Loucy (cell line): ENCODE results near the gene ARF1.

Experiments
- H2AFZ ChIP-seq: fragments of 200-600 bp; sonication (generic); 2 replicates; pipeline ENCODE4 v1.6.0; 2016; ENCODE audit warnings: antibody characterized with exemption, mild to moderate bottlenecking, low read length, moderate library complexity
- H3F3A ChIP-seq: fragments of 200-600 bp; 2 replicates; pipeline ENCODE4 v1.6.0; 2016; ENCODE audit warnings: antibody characterized with exemption, low read depth, mild to moderate bottlenecking
- H3K27me3 ChIP-seq: fragments of 200-600 bp; sonication (generic); 2 replicates; pipeline ENCODE4 v1.6.1; 2014; ENCODE audit warnings: low read length, mild to moderate bottlenecking; ENCODE audit not compliant: insufficient read depth, poor library complexity, severe bottlenecking
- H3K36me3 ChIP-seq: fragments of 200-600 bp; sonication (generic); 2 replicates; pipeline ENCODE4 v1.6.1; 2016; ENCODE audit warnings: low read length; ENCODE audit not compliant: insufficient read depth
- H3K4me1 ChIP-seq: fragments of 200-600 bp; sonication (generic); 2 replicates; pipeline ENCODE4 v1.5.1; 2014; ENCODE audit warnings: low read length, mild to moderate bottlenecking; ENCODE audit not compliant: insufficient read depth, poor library complexity, severe bottlenecking
- H3K4me2 ChIP-seq: fragments of 200-600 bp; sonication (generic); 2 replicates; pipeline ENCODE4 v1.6.0; 2014; ENCODE audit warnings: antibody characterized with exemption, low read length, low read depth, mild to moderate bottlenecking; ENCODE audit not compliant: poor library complexity, severe bottlenecking
- H3K4me3 ChIP-seq: fragments of 200-600 bp; sonication (generic); 2 replicates; pipeline ENCODE4 v1.5.1; 2014; ENCODE audit warnings: low read length, mild to moderate bottlenecking, mixed read lengths; ENCODE audit not compliant: poor library complexity, severe bottlenecking
- H3K79me2 ChIP-seq: fragments of 200-600 bp; sonication (generic); 2 replicates; pipeline ENCODE4 v1.6.1; 2014; ENCODE audit warnings: low read length; ENCODE audit not compliant: insufficient read depth
- H3K9ac ChIP-seq: fragments of 200-600 bp; sonication (generic); 2 replicates; pipeline ENCODE4 v1.6.0; 2014; ENCODE audit warnings: mild to moderate bottlenecking, low read depth, low read length, moderate library complexity; ENCODE audit not compliant: poor library complexity, severe bottlenecking
- H3K9me2 ChIP-seq: fragments of 200-600 bp; sonication (generic); replicated peaks from 2 replicates; pipeline ENCODE4 v1.6.1; 2016; ENCODE audit warnings: low read depth, low read length, mixed read lengths
- H3K9me3 ChIP-seq: fragments of 200-600 bp; sonication (generic); 2 replicates; pipeline ENCODE4 v1.6.1; 2014; ENCODE audit warnings: mild to moderate bottlenecking, antibody characterized with exemption, low read length, low read depth; ENCODE audit not compliant: insufficient read depth
- H4K20me1 ChIP-seq: fragments of 200-600 bp; sonication (generic); 2 replicates; pipeline ENCODE4 v1.6.0; 2014; ENCODE audit warnings: antibody characterized with exemption, low read length, mild to moderate bottlenecking; ENCODE audit not compliant: insufficient read depth, poor library complexity, severe bottlenecking
- CTCF ChIP-seq: fragments of 200-600 bp; sonication (generic); conservative IDR thresholded peaks from 2 replicates; pipeline ENCODE4 v1.5.1; 2014; ENCODE audit warnings: mild to moderate bottlenecking, antibody characterized with exemption, low read length
- EZH2phosphoT487 ChIP-seq: fragments of 200-600 bp; IDR thresholded peaks from 2 replicates; pipeline ENCODE4 v1.6.1; 2018; ENCODE audit warnings: antibody characterized with exemption, mild to moderate bottlenecking, moderate library complexity, borderline replicate concordance

ARF1 gene

GRCh38 chr1:228079601-228080263, 2.8 kb upstream of the ARF1 start:
- no peak overlapping the region for H3K4me3 ChIP-seq
- H3K79me2 ChIP-seq: peaks cover 48% of the 10 kb centered on the region
- H3K4me1 ChIP-seq: peaks cover 19% of the 10 kb centered on the region
- H3K36me3 ChIP-seq: no peaks in the 10 kb centered on the region
- no peak for TF ChIP-seq EZH2phosphoT487
- TF ChIP-seq CTCF: no peak
- H3K9me2 ChIP-seq: no peaks in the 10 kb centered on the region
- H3F3A ChIP-seq: no peaks in the 10 kb centered on the region
- H2AFZ ChIP-seq: no peak overlapping the region
- no peak overlapping the region for H3K9ac ChIP-seq
- H3K27me3 ChIP-seq: peaks cover 6% of the 10 kb centered on the region
- no peaks in the 10 kb centered on the region for H3K9me3 ChIP-seq
- peaks cover 25% of the 10 kb centered on the region for H4K20me1 ChIP-seq
- peak overlapping the region; percentile 23 for H3K4me2 ChIP-seq

- Histone ChIP-seq H3K4me2 (peak overlapping the region; percentile 84), H4K20me1 (peaks cover 39% of the 10 kb centered on the region), H3K9me2 (no peaks in the 10 kb centered on the region), H3K9me3 (no peaks in the 10 kb centered on the region), H2AFZ (no peak overlapping the region), H3K9ac (peak overlapping the region; percentile 93), H3K79me2 (peaks cover 62% of the 10 kb centered on the region), H3K4me1 (peaks cover 33% of the 10 kb centered on the region), H3F3A (no peaks in the 10 kb centered on the region), H3K4me3 (peak overlapping the region; percentile 81), H3K36me3 (no peaks in the 10 kb centered on the region), H3K27me3 (peaks cover 6% of the 10 kb centered on the region)
- TF ChIP-seq EZH2phosphoT487 (no peak), CTCF (no peak)
Measured at GRCh38 chr1:228081144-228081543, 1.4 kb upstream of the ARF1 start.

GRCh38 chr1:228081578-228082213, 812 bp upstream of the ARF1 start:
- peaks cover 68% of the 10 kb centered on the region for H3K79me2 ChIP-seq
- no peaks in the 10 kb centered on the region for H3K9me2 ChIP-seq
- no peaks in the 10 kb centered on the region for H3K9me3 ChIP-seq
- H2AFZ ChIP-seq: peak overlapping the region; percentile 93
- H3K4me1 ChIP-seq: peaks cover 37% of the 10 kb centered on the region
- peaks cover 6% of the 10 kb centered on the region for H3K27me3 ChIP-seq
- no peaks in the 10 kb centered on the region for H3F3A ChIP-seq
- TF ChIP-seq EZH2phosphoT487 (no peak), CTCF (no peak)
- peak overlapping the region; percentile 81 for H3K4me3 ChIP-seq
- H3K4me2 ChIP-seq: peak overlapping the region; percentile 84
- H3K36me3 ChIP-seq: no peaks in the 10 kb centered on the region
- H4K20me1 ChIP-seq: peaks cover 44% of the 10 kb centered on the region
- peak overlapping the region; percentile 93 for H3K9ac ChIP-seq
